Fibroblast of lung (primary cell): ENCODE data around the gene TSHZ1. TPM values are rescaled to one million over a fixed set of nuclear protein-coding genes. Genes with fewer than 3 reads are reported as not detected.

Experiments
- DNase-seq, 2 donors: peaks; one replicate each; pipeline versions ENCODE4 v3.0.0 to v3.0.0-alpha.2; 2010; ENCODE audit warnings: low read depth in 2 of 2
- H2AFZ ChIP-seq: 2 replicates; pipeline ENCODE4 v1.5.1; 2012; ENCODE audit warnings: low read length, control low read depth, inconsistent platforms
- H3K27ac ChIP-seq: 2 replicates; pipeline ENCODE4 v1.5.1; 2011; ENCODE audit warnings: low read length, control low read depth; ENCODE audit not compliant: insufficient read depth
- H3K27me3 ChIP-seq: 2 replicates; pipeline ENCODE4 v1.5.1; 2011; ENCODE audit warnings: mild to moderate bottlenecking, low read length; ENCODE audit not compliant: control insufficient read depth, insufficient read depth
- H3K36me3 ChIP-seq: 2 replicates; pipeline ENCODE4 v1.5.1; 2011; ENCODE audit warnings: low read length; ENCODE audit not compliant: control insufficient read depth, insufficient read depth
- H3K4me1 ChIP-seq: 2 replicates; pipeline ENCODE4 v1.5.1; 2011; ENCODE audit warnings: low read length; ENCODE audit not compliant: control insufficient read depth, insufficient read depth; ENCODE audit errors: extremely low read depth
- H3K4me2 ChIP-seq: 2 replicates; pipeline ENCODE4 v1.5.1; 2011; ENCODE audit warnings: low read length, control low read depth; ENCODE audit not compliant: insufficient read depth; ENCODE audit errors: extremely low read depth
- H3K4me3 ChIP-seq, 4 experiments: fragments of 200-600 bp in 1 of 4; sonication (generic) in 1 of 4; replicated peaks in 1 of 4; 2 replicates each; pipeline ENCODE4 v1.5.1; 2011 to 2016; ENCODE audit warnings: low read length in 4 of 4, low read depth in 3 of 4, mild to moderate bottlenecking in 3 of 4, control low read depth in 2 of 4, inconsistent platforms in 1 of 4, mixed read lengths in 1 of 4; ENCODE audit not compliant: insufficient read depth in 1 of 4; ENCODE audit errors: control extremely low read depth in 1 of 4
- H3K79me2 ChIP-seq: 2 replicates; pipeline ENCODE4 v1.5.1; 2012; ENCODE audit warnings: mild to moderate bottlenecking, low read length, inconsistent platforms; ENCODE audit not compliant: control insufficient read depth, insufficient read depth
- H3K9ac ChIP-seq: 2 replicates; pipeline ENCODE4 v1.5.1; 2011; ENCODE audit warnings: mild to moderate bottlenecking, low read length, control low read depth; ENCODE audit not compliant: insufficient read depth
- H3K9me3 ChIP-seq: 2 replicates; pipeline ENCODE4 v1.5.1; 2012; ENCODE audit warnings: low read depth, low read length; ENCODE audit not compliant: control insufficient read depth, insufficient read depth
- H4K20me1 ChIP-seq: 2 replicates; pipeline ENCODE4 v1.5.1; 2011; ENCODE audit warnings: low read length; ENCODE audit not compliant: control insufficient read depth, insufficient read depth; ENCODE audit errors: extremely low read depth
- CTCF ChIP-seq, 2 donors: IDR thresholded peaks in 1 of 2; conservative IDR thresholded peaks in 1 of 2; 1 replicate in 1 of 2; 2 replicates in 1 of 2; pipeline ENCODE4 v1.5.1; 2011 to 2012; ENCODE audit warnings: low read length in 2 of 2, control low read depth in 1 of 2, inconsistent platforms in 1 of 2, low read depth in 1 of 2, mild to moderate bottlenecking in 1 of 2
- EZH2 ChIP-seq: IDR thresholded peaks from 2 replicates; pipeline ENCODE4 v1.5.1; 2012; ENCODE audit warnings: low read length, control low read depth, mild to moderate bottlenecking; ENCODE audit errors: missing control alignments
- polyA plus RNA-seq, 2 donors: library from polyadenylated mRNA; depleted of rRNA in 1 of 2; stranded (reverse) in 1 of 2; unstranded in 1 of 2; fragments of >200 nt; gene quantifications; 2 replicates each; pipeline ENCODE4 v1.2.1, GENCODE V29; 2011 to 2012; ENCODE audit warnings: missing spikeins in 1 of 2
- total RNA-seq: library from RNA; depleted of rRNA; stranded (reverse); fragments of >200 nt; gene quantifications from 2 replicates; pipeline ENCODE4 v1.2.1, GENCODE V29; 2014

Gene TSHZ1
- total and polyA plus RNA-seq, 2 donors (not counting 1 experiment from before 2014, with no cell fraction given), result 4.3 TPM

GRCh38 chr18:75170022-75170789, 40.4 kb upstream of the TSHZ1 start:
- no peak for TF ChIP-seq CTCF (conservative IDR thresholded peaks at IDR 0.05 in 1 of 2, IDR thresholded peaks at IDR 0.05 in 1 of 2; ENCODE audit: low read depth in 1 of 2, low read length in 2 of 2)
- TF ChIP-seq EZH2, result no peak
- no peak overlapping the region for H3K4me3 ChIP-seq

GRCh38 chr18:75170916-75171315, 39.7 kb upstream of the TSHZ1 start:
- no peaks in the 10 kb centered on the region for H3K36me3 ChIP-seq
- H3K79me2 ChIP-seq, result no peaks in the 10 kb centered on the region
- no peak for TF ChIP-seq CTCF (conservative IDR thresholded peaks at IDR 0.05 in 1 of 2, IDR thresholded peaks at IDR 0.05 in 1 of 2; ENCODE audit: low read depth in 1 of 2, low read length in 2 of 2)
- TF ChIP-seq EZH2, result no peak
- no peak overlapping the region for H3K27ac ChIP-seq
- DNase-seq, result no peak
- H3K9me3 ChIP-seq, result no peaks in the 10 kb centered on the region
- H4K20me1 ChIP-seq, result no peaks in the 10 kb centered on the region
- H3K9ac ChIP-seq, result no peak overlapping the region
- H3K4me1 ChIP-seq, result no peaks in the 10 kb centered on the region
- no peaks in the 10 kb centered on the region for H3K27me3 ChIP-seq
- H3K4me2 ChIP-seq, result no peak overlapping the region
- no peak overlapping the region for H2AFZ ChIP-seq
- H3K4me3 ChIP-seq, result no peak overlapping the region

More at GRCh38 chr18:75170022-75170789, 40.4 kb upstream of the TSHZ1 start:
- no peak overlapping the region for H3K4me2 ChIP-seq
- H3K4me1 ChIP-seq, result no peaks in the 10 kb centered on the region
- H4K20me1 ChIP-seq, result no peaks in the 10 kb centered on the region
- no peaks in the 10 kb centered on the region for H3K9me3 ChIP-seq
- no peaks in the 10 kb centered on the region for H3K79me2 ChIP-seq
- DNase-seq, result no peak
- no peak overlapping the region for H3K9ac ChIP-seq
- no peak overlapping the region for H2AFZ ChIP-seq
- no peaks in the 10 kb centered on the region for H3K36me3 ChIP-seq
- H3K27me3 ChIP-seq, result no peaks in the 10 kb centered on the region
- H3K27ac ChIP-seq, result no peak overlapping the region

- H3K27me3 ChIP-seq, result no peaks in the 10 kb centered on the region
- H3K27ac ChIP-seq, result no peak overlapping the region
- H4K20me1 ChIP-seq, result no peaks in the 10 kb centered on the region
- H3K4me3 ChIP-seq, result no peak overlapping the region
- no peak overlapping the region for H2AFZ ChIP-seq
- H3K4me1 ChIP-seq, result no peaks in the 10 kb centered on the region
- no peaks in the 10 kb centered on the region for H3K36me3 ChIP-seq
- no peak overlapping the region for H3K4me2 ChIP-seq
- DNase-seq, result no peak
- H3K9ac ChIP-seq, result no peak overlapping the region
- TF ChIP-seq CTCF (conservative IDR thresholded peaks at IDR 0.05 in 1 of 2, IDR thresholded peaks at IDR 0.05 in 1 of 2; ENCODE audit: low read depth in 1 of 2, low read length in 2 of 2) (no peak), EZH2 (no peak)
- no peaks in the 10 kb centered on the region for H3K9me3 ChIP-seq
- no peaks in the 10 kb centered on the region for H3K79me2 ChIP-seq
Observed at GRCh38 chr18:75172299-75173124, 38.1 kb upstream of the TSHZ1 start.
